HG03196 (cell line): ENCODE data around the gene ARMC8.
"Not testable (repeated sequence)": the region's sequence is repeated elsewhere in the genome, so short reads cannot be mapped to it uniquely, and the experiment has no call there.

Experiments used
- ATAC-seq: cut with Tn5 transposase; IDR thresholded peaks from one replicate; pipeline ENCODE4 v1.9.1; 2021; ENCODE audit not compliant: unreplicated experiment

Gene ARMC8, protein sequence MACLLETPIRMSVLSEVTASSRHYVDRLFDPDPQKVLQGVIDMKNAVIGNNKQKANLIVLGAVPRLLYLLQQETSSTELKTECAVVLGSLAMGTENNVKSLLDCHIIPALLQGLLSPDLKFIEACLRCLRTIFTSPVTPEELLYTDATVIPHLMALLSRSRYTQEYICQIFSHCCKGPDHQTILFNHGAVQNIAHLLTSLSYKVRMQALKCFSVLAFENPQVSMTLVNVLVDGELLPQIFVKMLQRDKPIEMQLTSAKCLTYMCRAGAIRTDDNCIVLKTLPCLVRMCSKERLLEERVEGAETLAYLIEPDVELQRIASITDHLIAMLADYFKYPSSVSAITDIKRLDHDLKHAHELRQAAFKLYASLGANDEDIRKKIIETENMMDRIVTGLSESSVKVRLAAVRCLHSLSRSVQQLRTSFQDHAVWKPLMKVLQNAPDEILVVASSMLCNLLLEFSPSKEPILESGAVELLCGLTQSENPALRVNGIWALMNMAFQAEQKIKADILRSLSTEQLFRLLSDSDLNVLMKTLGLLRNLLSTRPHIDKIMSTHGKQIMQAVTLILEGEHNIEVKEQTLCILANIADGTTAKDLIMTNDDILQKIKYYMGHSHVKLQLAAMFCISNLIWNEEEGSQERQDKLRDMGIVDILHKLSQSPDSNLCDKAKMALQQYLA

DNA sequence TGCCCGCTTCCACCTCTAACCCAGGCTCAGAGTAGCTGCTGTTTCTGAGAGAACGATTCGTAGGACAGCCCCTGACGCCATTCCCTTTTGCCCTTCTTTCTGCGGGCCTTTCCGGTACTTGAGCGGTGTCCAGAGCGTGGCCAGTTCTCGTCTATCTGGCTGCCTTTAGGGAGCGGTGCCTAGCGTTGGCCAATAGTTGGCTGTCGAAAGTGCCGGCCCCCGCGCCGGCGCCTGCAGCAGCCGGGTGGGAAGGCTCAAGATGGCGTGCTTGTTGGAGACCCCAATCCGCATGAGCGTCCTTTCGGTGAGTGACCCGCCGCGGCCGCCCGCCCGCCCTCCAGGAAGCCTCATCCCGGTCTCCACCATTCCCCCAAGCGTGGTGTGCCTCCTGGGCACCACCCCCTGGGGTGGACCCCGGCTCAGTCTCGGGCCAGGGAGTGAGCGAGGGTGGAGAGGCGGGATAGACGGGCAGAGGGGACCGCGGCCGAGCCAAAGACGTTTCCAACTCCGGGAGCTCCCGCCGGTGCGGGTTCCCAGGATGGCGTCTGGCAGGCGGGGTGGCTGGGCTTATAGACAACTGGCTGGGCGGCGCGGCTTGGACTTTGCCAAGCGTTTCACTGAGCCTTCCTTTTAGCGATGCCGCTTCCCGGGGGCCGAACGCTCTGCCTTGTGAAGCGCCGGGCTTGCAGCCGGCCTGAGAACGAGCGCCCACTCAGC, at the start of gene ARMC8:
ARMC8 (plus strand) TSS at position 6 of the 717 bp plus-strand sequence; CDS start at position 260, 254 bp downstream.
- ATAC-seq: peak; percentile 60

- ATAC-seq: no peak
Measured at GRCh38 chr3:138137861-138138260, 49.2 kb upstream of the ARMC8 start.

DNA sequence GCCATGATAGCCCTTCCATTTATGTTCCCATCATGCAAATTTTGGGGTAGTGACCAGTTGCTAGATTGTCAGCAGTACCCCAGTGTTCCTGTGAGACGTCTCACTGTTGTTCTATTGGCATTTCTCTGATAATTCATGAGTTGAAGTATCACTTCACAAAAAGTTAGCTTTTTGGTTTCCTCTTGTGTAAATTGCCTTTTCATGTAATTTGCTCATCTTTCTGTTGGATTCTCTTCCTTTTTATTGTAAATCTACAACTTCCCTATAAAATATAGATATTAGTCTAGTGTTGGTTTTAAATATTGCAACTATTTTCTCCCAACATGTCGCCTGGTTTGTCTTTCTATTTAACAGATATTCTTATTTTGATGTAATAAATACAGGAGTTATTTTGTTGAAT, 47.4 kb upstream of the ARMC8 start:
- ATAC-seq: no peak

- no peak for ATAC-seq
Measured at GRCh38 chr3:138140940-138141339, 46.2 kb upstream of the ARMC8 start.

- ATAC-seq: not testable (repeated sequence)
Measured at GRCh38 chr3:138142181-138142580, 44.9 kb upstream of the ARMC8 start.

GRCh38 chr3:138148503-138148902, 38.6 kb upstream of the ARMC8 start:
- no peak for ATAC-seq

DNA sequence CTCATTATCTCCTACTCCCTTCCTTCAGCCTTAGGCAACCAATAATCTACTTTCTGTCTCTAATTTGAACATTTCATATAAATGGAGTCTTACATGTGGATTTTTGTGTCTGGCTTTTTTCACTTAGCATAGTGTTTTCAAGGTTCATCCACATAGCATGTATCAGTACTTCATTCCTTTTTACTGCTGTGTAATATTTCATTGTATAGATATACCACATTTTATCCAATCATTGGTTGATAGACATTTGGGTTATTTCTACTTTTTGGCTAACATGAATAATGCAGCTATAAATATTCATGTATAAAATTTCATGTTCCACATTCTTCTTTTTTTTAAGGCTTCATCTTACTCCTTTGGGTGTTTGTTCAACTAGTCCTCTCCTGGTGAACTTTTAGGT, 32.6 kb upstream of the ARMC8 start:
- ATAC-seq: no peak

- ATAC-seq: no peak
Measured at GRCh38 chr3:138157743-138158142, 29.4 kb upstream of the ARMC8 start.

GRCh38 chr3:138165061-138165460, 22.0 kb upstream of the ARMC8 start:
- no peak for ATAC-seq

DNA sequence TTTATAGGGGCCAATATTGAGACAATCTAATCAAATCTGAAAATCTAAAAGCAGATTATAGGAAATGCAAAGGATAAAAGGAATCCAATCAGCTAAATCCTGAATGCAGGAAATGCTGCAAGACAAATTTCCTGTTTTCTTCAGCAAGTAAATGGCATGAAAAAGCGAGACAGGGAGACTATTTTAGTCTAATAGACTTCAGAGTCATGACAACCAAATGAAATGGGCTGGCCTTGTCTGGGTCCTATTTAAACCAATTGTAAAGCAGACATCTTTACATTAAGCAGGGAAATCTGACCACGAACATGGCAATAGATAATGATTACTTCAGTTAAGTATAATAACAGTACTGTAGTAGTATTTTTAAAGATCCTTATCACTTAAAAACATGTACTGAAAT, 14.5 kb upstream of the ARMC8 start:
- ATAC-seq: no peak

DNA sequence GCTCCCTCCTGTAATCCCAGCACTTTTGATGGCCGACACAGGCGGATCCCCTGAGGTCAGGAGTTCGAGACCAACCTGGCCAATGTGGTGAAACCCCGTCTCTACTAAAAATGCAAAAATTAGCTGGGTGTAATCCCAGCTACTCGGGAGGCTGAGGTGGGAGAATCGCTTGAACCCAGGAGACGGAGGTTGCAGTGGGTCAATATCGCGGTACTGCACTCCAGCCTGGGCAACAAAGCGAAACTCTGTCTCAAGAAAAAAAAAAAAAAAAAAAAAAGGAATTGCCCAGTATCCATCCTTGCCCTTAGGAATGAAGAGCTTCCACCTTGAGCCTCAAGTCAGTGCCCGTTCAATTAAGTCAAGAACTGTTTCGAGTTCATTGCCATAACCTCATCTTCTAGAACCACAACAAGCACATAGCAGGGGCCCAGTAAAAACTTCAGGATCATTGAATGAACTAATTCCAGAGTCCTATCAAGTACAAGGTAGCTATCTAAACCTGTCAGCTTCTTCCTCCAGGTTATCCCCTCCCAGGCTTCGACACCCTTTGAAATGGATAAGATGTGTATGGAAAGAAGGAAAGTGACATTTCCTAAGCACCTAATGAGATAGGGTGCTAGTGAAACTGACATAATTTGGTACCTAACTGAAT, 13.2 kb upstream of the ARMC8 start:
- no peak for ATAC-seq

- ATAC-seq: peak; percentile 88
Measured at GRCh38 chr3:138174421-138175131, 12.5 kb upstream of the ARMC8 start, which contains the start of gene DBR1. Gene DBR1 (minus strand): TSS chr3:138174921. CDS start chr3:138174795, 126 bp downstream.

DNA sequence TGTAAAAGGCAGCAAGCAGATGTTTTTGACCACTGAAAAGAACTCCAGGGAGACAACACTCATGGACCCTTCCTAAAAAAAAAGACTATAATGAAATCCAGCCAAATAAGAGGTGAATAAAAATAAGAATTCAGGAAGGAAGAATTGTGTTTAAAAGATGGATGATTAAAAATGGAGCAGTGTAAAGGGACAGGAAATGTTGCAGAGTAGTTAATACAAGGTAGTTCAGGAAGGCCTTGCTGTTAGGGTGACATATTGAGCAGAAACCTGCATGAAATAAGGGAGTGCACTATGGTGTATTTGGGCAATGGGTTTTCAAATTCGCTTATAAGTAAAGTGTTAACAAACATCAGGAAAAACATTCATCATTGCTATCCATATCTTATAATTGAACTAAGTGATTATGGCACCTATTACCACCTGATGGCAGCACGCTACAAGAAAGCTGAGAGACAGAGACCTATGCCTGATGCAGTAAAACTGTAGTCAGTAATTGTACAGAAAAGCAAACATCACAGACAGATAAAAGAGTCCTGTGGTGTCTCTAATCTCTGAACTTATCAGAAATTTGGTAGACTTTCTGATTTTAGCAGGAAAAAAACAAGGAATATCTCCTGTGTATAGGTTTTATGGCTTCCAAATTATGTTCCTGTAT, 6.6 kb upstream of the ARMC8 start:
- ATAC-seq: peak; percentile 63

- no peak for ATAC-seq
Measured at GRCh38 chr3:138184994-138185393, 2.1 kb upstream of the ARMC8 start.

GRCh38 chr3:138186221-138186620, 880 bp upstream of the ARMC8 start:
- ATAC-seq: no peak

DNA sequence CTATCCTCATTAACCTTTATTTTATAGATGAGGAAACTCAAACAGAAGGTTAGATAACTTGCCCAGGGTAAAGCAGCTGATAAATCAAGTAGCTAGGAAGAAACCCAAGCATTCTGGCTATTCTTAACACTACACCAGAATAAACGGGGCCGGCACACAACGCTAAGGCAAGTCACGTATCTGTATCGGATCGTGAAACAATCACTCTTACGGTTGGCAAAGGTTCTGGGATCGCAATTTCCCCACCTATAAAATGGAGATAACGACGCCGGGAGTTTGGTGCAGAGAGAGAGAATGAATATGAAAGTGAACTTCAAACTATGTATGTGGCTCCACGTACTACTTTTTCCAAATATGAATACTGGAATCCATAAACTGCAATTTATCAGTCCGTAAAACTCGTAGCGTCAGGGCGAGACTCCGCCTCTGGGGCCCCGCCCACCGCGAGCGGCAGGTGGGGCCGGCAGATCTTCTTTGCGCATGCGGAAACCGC, 252 bp upstream of the ARMC8 start:
- ATAC-seq: peak; percentile 89

GRCh38 chr3:138188013-138188730, 1.1 kb downstream of the ARMC8 start:
- no peak for ATAC-seq

DNA sequence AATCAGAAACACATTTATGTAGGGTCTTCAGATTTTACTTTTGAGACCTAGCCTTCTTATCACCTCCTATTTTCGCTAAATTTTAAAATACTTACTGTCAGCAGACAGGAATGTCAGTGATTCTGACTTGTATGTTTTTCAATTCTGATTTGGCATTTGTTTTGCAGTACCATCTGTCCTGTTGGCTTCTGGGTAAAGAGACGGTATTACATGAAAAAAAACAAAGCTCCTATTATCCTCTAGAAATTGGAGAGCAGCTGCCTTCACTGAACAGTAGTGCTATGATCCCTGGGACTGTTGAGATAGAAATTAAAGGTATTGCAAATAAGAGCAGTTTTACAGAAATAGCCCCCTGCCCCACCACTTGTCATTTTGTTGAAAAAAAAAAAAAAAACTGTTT, 8.4 kb downstream of the ARMC8 start:
- ATAC-seq: no peak

DNA sequence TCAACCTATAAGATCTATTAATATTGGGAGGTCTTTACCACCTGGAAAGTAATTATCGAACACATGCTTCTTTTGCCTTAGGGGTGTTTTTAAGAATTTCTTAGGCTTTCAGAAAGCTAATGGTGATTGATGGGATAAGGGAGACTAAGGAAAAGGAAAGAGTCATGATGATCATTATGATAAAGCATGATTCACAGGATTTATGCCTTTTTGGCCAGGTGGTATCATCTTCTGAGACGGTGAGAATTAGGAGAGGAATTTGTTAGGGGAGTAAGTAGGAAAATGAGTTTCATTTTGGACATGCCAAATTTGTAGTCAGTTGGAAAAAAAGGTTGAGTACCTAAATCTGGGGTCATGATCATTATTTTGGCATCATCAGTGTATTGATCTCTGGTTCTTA, 8.9 kb downstream of the ARMC8 start:
- ATAC-seq: no peak
